Activated T-helper 1 cell treated with anti-CD3 and anti-CD28 coated beads, Interleukin-2, amount 50 U/mL, for 16 hours (primary cell): ENCODE measurements around the gene ARFGAP2.
"Not testable (repeated sequence)": the region's sequence is repeated elsewhere in the genome, so short reads cannot be mapped to it uniquely, and the experiment has no call there.

Experiments used
- DNase-seq, 2 donors: peaks; one replicate each; pipeline ENCODE4 v3.0.0-alpha.2; 2020; ENCODE audit warnings: low read depth in 1 of 2, low spot score in 1 of 2

ARFGAP2 gene

GRCh38 chr11:47176328-47177228, at the start of gene ARFGAP2:
Gene ARFGAP2 (minus strand): TSS chr11:47176879. CDS start chr11:47176853, 26 bp downstream.
- peak; percentile 91 to 95 for DNase-seq

- DNase-seq = no peak
Measured at GRCh38 chr11:47225552-47226400, 49.1 kb upstream of the ARFGAP2 start.

- no peak for DNase-seq
Measured at GRCh38 chr11:47222696-47223095, 46.0 kb upstream of the ARFGAP2 start.

GRCh38 chr11:47220401-47220821, 43.7 kb upstream of the ARFGAP2 start:
- no peak for DNase-seq

GRCh38 chr11:47216121-47216798, 39.6 kb upstream of the ARFGAP2 start:
- DNase-seq = peak in 1 of 2 donors; percentile 52

- DNase-seq = no peak
Measured at GRCh38 chr11:47215366-47215910, 38.8 kb upstream of the ARFGAP2 start.

GRCh38 chr11:47213950-47214565, 37.4 kb upstream of the ARFGAP2 start:
- peak; percentile 64 to 70 for DNase-seq

GRCh38 chr11:47212938-47213337, 36.3 kb upstream of the ARFGAP2 start:
- DNase-seq = no peak

GRCh38 chr11:47208628-47209027, 31.9 kb upstream of the ARFGAP2 start:
- DNase-seq = no peak

- DNase-seq = not testable (repeated sequence)
Measured at GRCh38 chr11:47208008-47208552, 31.4 kb upstream of the ARFGAP2 start.

GRCh38 chr11:47207459-47207858, 30.8 kb upstream of the ARFGAP2 start:
- no peak for DNase-seq

GRCh38 chr11:47206577-47206976, 29.9 kb upstream of the ARFGAP2 start:
- not testable (repeated sequence) for DNase-seq

- DNase-seq = no peak
Measured at GRCh38 chr11:47204637-47204989, 27.9 kb upstream of the ARFGAP2 start.

GRCh38 chr11:47202576-47202975, 25.9 kb upstream of the ARFGAP2 start:
- DNase-seq = no peak

- no peak for DNase-seq
Measured at GRCh38 chr11:47201015-47201414, 24.3 kb upstream of the ARFGAP2 start.

GRCh38 chr11:47198161-47198560, 21.5 kb upstream of the ARFGAP2 start:
- DNase-seq = not testable (repeated sequence)

GRCh38 chr11:47192111-47192510, 15.4 kb upstream of the ARFGAP2 start:
- DNase-seq = no peak

GRCh38 chr11:47191137-47191536, 14.5 kb upstream of the ARFGAP2 start:
- not testable (repeated sequence) for DNase-seq

GRCh38 chr11:47189100-47189834, 12.6 kb upstream of the ARFGAP2 start:
- DNase-seq = no peak

GRCh38 chr11:47188259-47188658, 11.6 kb upstream of the ARFGAP2 start:
- no peak for DNase-seq
